Brain microvascular endothelial cell (primary cell): Measurements from ENCODE around the gene SPTBN4.

Experiments
- DNase-seq: peaks from one replicate; pipeline ENCODE4 v3.0.0-alpha.2; 2020
- H3K27ac ChIP-seq: fragments of 250-450 bp; sonication (Bioruptor Pico); 2 replicates; pipeline ENCODE4 v1.5.1; 2020; ENCODE audit warnings: mild to moderate bottlenecking, moderate library complexity
- H3K27me3 ChIP-seq: fragments of 250-450 bp; sonication (Bioruptor Pico); replicated peaks from 2 replicates; pipeline ENCODE4 v1.5.1; 2020; ENCODE audit warnings: mild to moderate bottlenecking
- H3K36me3 ChIP-seq: fragments of 250-450 bp; sonication (Bioruptor Pico); replicated peaks from 2 replicates; pipeline ENCODE4 v1.5.1; 2020; ENCODE audit warnings: mild to moderate bottlenecking
- H3K4me3 ChIP-seq: 2 replicates; pipeline ENCODE4 v1.5.1; 2011; ENCODE audit warnings: low read depth, mild to moderate bottlenecking, control low read depth, low read length, moderate library complexity
- CTCF ChIP-seq: IDR thresholded peaks from 2 replicates; pipeline ENCODE4 v1.5.1; 2011; ENCODE audit warnings: low read depth, mild to moderate bottlenecking, moderate library complexity, low read length, control low read depth, inconsistent platforms; ENCODE audit errors: missing control alignments
- in situ Hi-C: cut with HindIII; loops from 2 replicates; pipeline ENCODE4 v1.10.0; 2017; ENCODE audit warnings: low sequenced_read_pairs, low pct_ligation_motif_present

SPTBN4 gene

GRCh38 chr19:40575326-40575725 is 108.5 kb downstream of the SPTBN4 start:
- DNase-seq = no peak
- Histone ChIP-seq H3K27ac (no peak overlapping the region), H3K27me3 (no peaks in the 10 kb centered on the region), H3K36me3 (peaks cover 3% of the 10 kb centered on the region), H3K4me3 (no peak overlapping the region)
- TF ChIP-seq CTCF = no peak
- in situ Hi-C loops = no loop called here

GRCh38 chr19:40576151-40576584 is 109.4 kb downstream of the SPTBN4 start:
- no peak for TF ChIP-seq CTCF
- no peak for DNase-seq
- in situ Hi-C loops = no loop called here
- Histone ChIP-seq H3K4me3 (peak overlapping the region; percentile 82), H3K27me3 (no peaks in the 10 kb centered on the region), H3K27ac (no peak overlapping the region), H3K36me3 (peaks cover 7% of the 10 kb centered on the region)

- DNase-seq = peak; percentile 91
- Histone ChIP-seq H3K27ac (peak within 1 kb of the TSS; percentile 85), H3K4me3 (peak within 1 kb of the TSS; percentile 82), H3K36me3 (peaks cover 7% of the 10 kb centered on the region), H3K27me3 (no peaks in the 10 kb centered on the region)
- TF ChIP-seq CTCF = no peak
- in situ Hi-C loops = no loop called here
Observed at GRCh38 chr19:40576585-40577451, 110.0 kb downstream of the SPTBN4 start, which contains the start of gene SHKBP1. Gene SHKBP1, plus strand, starts transcription at chr19:40576873. Its CDS starts 27 bp downstream, at chr19:40576900.

- no peak for TF ChIP-seq CTCF
- Histone ChIP-seq H3K4me3 (no peak overlapping the region), H3K36me3 (peaks cover 7% of the 10 kb centered on the region), H3K27me3 (no peaks in the 10 kb centered on the region), H3K27ac (no peak overlapping the region)
- DNase-seq = no peak
- in situ Hi-C loops = no loop called here
Observed at GRCh38 chr19:40578442-40578908, 111.7 kb downstream of the SPTBN4 start.

GRCh38 chr19:40580619-40581018 is 113.8 kb downstream of the SPTBN4 start:
- no peak for DNase-seq
- Histone ChIP-seq H3K4me3 (no peak overlapping the region), H3K27me3 (no peaks in the 10 kb centered on the region), H3K36me3 (peaks cover 9% of the 10 kb centered on the region), H3K27ac (no peak overlapping the region)
- in situ Hi-C loops = no loop called here
- TF ChIP-seq CTCF = no peak
